SK-N-SH (cell line): ENCODE results near the gene CD300E.

Experiments
- CHD2 ChIP-seq: fragments of 150-350 bp; IDR thresholded peaks from 2 replicates; pipeline ENCODE4 v1.6.1; 2018; ENCODE audit warnings: low read length; ENCODE audit not compliant: partially characterized antibody
- CTCF ChIP-seq: fragments of 200-600 bp; sonication (generic); IDR thresholded peaks from 2 replicates; pipeline ENCODE4 v1.6.1; 2017; ENCODE audit warnings: antibody characterized with exemption, mild to moderate bottlenecking, moderate library complexity
- EP300 ChIP-seq, 2 experiments: IDR thresholded peaks; 2 replicates each; pipeline versions ENCODE4 v1.4.0 to v1.6.1; 2012; ENCODE audit warnings: borderline replicate concordance in 1 of 2, low read depth in 1 of 2, low read length in 1 of 2
- EZH2phosphoT487 ChIP-seq: fragments of 200-600 bp; sonication (generic); IDR thresholded peaks from 2 replicates; pipeline ENCODE4 v1.6.1; 2017; ENCODE audit warnings: low read depth, mixed run types, mild to moderate bottlenecking, antibody characterized with exemption, moderate library complexity, borderline replicate concordance
- FOXM1 ChIP-seq: IDR thresholded peaks from 2 replicates; pipeline ENCODE4 v1.4.0; 2012; ENCODE audit warnings: low read depth, mild to moderate bottlenecking
- GABPA ChIP-seq: IDR thresholded peaks from 2 replicates; pipeline ENCODE4 v1.4.0; 2012; ENCODE audit warnings: low read depth, mild to moderate bottlenecking
- MAX ChIP-seq: IDR thresholded peaks from 2 replicates; pipeline ENCODE4 v1.4.0; 2012; ENCODE audit warnings: low read depth
- POLR2AphosphoS5 ChIP-seq: IDR thresholded peaks from 2 replicates; pipeline ENCODE4 v1.6.1; 2012; ENCODE audit warnings: low read depth, low read length
- RAD21 ChIP-seq: IDR thresholded peaks from 2 replicates; pipeline ENCODE4 v1.6.1; 2012; ENCODE audit warnings: mild to moderate bottlenecking, low read length
- RFX5 ChIP-seq: IDR thresholded peaks from 2 replicates; pipeline ENCODE4 v1.6.1; 2012; ENCODE audit warnings: mild to moderate bottlenecking, improper control_type of control experiment, low read length
- TAF1 ChIP-seq: IDR thresholded peaks from 2 replicates; pipeline ENCODE4 v1.6.1; 2012; ENCODE audit warnings: low read depth, mild to moderate bottlenecking, low read length, moderate library complexity, borderline replicate concordance
- TEAD4 ChIP-seq: IDR thresholded peaks from 2 replicates; pipeline ENCODE4 v1.4.0; 2012; ENCODE audit warnings: mild to moderate bottlenecking, borderline replicate concordance; ENCODE audit not compliant: insufficient read depth
- USF1 ChIP-seq: IDR thresholded peaks from 2 replicates; pipeline ENCODE4 v1.4.0; 2012; ENCODE audit warnings: low read depth, borderline replicate concordance
- YY1 ChIP-seq: IDR thresholded peaks from 2 replicates; pipeline ENCODE4 v1.4.0; 2012; ENCODE audit warnings: low read depth, mild to moderate bottlenecking

GRCh38 chr17:74563358-74563757 lies 60.2 kb downstream of the CD300E start:
- TF ChIP-seq CTCF (no peak), GABPA (no peak), YY1 (no peak), MAX (no peak), EP300 (IDR thresholded peaks at IDR 0.05; ENCODE audit: borderline replicate concordance in 1 of 2, low read depth in 1 of 2, low read length in 1 of 2) (no peak), CHD2 (no peak), POLR2AphosphoS5 (no peak), USF1 (no peak), EZH2phosphoT487 (no peak), RAD21 (no peak), RFX5 (no peak), FOXM1 (no peak), TAF1 (no peak), TEAD4 (no peak)
